ENCODE results near the gene STN1.

DNA sequence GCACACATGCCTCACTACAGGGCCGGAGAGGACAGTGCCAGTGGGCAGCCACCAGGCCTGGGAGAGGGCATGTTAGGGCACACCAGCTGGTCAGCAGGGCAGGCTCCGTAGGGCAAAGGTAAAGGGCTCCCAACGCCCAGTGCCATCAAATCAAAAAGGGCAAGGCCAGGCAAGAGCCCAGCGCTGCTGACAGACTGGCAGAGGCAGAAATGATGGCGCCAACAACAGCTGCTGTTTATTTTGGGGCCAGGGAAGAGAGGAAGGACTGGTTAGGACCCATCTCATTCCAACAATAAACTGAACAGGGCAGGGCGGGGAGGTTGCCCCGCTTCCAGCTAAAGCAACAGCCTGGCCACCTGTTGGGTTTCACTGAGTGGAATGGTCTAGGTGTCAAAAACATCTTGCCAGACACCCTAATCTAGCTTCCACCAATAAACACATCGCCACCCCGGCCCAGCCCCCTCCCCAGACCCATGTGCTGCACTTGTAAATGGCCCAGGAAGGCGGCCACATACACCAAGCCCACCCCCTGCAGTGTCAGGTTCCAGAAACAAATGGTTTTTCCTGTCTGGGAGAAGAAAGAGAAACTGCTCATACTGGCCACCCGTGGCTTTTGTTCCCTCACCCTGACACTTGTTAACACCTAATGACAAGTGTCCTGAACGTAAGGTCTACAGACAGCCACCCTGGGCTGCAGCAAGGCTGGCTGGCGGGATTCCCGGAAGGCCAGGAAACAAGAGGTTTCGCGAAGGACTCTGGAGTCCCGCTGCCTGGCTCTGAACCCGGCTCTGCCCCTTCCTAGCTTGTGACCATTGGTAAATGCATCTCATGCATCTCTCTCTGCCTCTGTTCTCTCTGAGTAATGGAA, 77.9 kb downstream of the STN1 start:
- TF ChIP-seq, protein P1, sequence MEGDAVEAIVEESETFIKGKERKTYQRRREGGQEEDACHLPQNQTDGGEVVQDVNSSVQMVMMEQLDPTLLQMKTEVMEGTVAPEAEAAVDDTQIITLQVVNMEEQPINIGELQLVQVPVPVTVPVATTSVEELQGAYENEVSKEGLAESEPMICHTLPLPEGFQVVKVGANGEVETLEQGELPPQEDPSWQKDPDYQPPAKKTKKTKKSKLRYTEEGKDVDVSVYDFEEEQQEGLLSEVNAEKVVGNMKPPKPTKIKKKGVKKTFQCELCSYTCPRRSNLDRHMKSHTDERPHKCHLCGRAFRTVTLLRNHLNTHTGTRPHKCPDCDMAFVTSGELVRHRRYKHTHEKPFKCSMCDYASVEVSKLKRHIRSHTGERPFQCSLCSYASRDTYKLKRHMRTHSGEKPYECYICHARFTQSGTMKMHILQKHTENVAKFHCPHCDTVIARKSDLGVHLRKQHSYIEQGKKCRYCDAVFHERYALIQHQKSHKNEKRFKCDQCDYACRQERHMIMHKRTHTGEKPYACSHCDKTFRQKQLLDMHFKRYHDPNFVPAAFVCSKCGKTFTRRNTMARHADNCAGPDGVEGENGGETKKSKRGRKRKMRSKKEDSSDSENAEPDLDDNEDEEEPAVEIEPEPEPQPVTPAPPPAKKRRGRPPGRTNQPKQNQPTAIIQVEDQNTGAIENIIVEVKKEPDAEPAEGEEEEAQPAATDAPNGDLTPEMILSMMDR (conservative IDR thresholded peaks at IDR 0.05 in 1 of 2, IDR thresholded peaks at IDR 0.05 in 1 of 2; ENCODE audit: low read depth in 1 of 2, low read length in 2 of 2): no peak
- TF ChIP-seq EZH2 (IDR thresholded peaks at IDR 0.05; ENCODE audit: low read length, missing control alignments): no peak
